WERI-Rb-1 (cell line): Measurements from ENCODE around the gene PLXNA4.

ENCODE experiments used
- DNase-seq: peaks from one replicate; pipeline ENCODE4 v3.0.0-alpha.2; 2020
- H3K27ac ChIP-seq: fragments of 250-450 bp; sonication (Bioruptor Pico); 2 replicates; pipeline ENCODE4 v1.5.1; 2020; ENCODE audit warnings: mild to moderate bottlenecking, moderate library complexity
- H3K27me3 ChIP-seq: fragments of 250-450 bp; sonication (Bioruptor Pico); 2 replicates; pipeline ENCODE4 v1.5.1; 2021; ENCODE audit warnings: mild to moderate bottlenecking, low read depth, moderate library complexity; ENCODE audit not compliant: insufficient read depth, severe bottlenecking
- H3K36me3 ChIP-seq: fragments of 250-450 bp; sonication (Bioruptor Pico); 2 replicates; pipeline ENCODE4 v1.5.1; 2020; ENCODE audit warnings: mild to moderate bottlenecking, moderate library complexity
- H3K4me3 ChIP-seq: 2 replicates; pipeline ENCODE4 v1.5.1; 2011; ENCODE audit warnings: low read depth, mild to moderate bottlenecking, control low read depth, low read length
- H3K9me3 ChIP-seq: fragments of 250-450 bp; sonication (Bioruptor Pico); 2 replicates; pipeline ENCODE4 v1.5.1; 2021; ENCODE audit warnings: mild to moderate bottlenecking, moderate library complexity; ENCODE audit not compliant: severe bottlenecking
- CTCF ChIP-seq: IDR thresholded peaks from 2 replicates; pipeline ENCODE4 v1.5.1; 2011; ENCODE audit warnings: low read depth, mild to moderate bottlenecking, control low read depth, inconsistent platforms, low read length

PLXNA4 gene

GRCh38 chr7:132154695-132155471, 421.4 kb downstream of the PLXNA4 start:
- Histone ChIP-seq H3K27ac (no peak overlapping the region), H3K9me3 (no peaks in the 10 kb centered on the region), H3K4me3 (no peak overlapping the region), H3K36me3 (no peaks in the 10 kb centered on the region), H3K27me3 (no peaks in the 10 kb centered on the region)
- DNase-seq, result no peak
- TF ChIP-seq CTCF, result no peak

- Histone ChIP-seq H3K36me3 (no peaks in the 10 kb centered on the region), H3K4me3 (no peak overlapping the region), H3K27me3 (no peaks in the 10 kb centered on the region), H3K9me3 (no peaks in the 10 kb centered on the region), H3K27ac (no peak overlapping the region)
- no peak for DNase-seq
- no peak for TF ChIP-seq CTCF
These were observed 422.0 kb downstream of the PLXNA4 start for GRCh38 chr7:132154248-132154647.

- no peak for TF ChIP-seq CTCF
- H3K36me3 ChIP-seq, result no peaks in the 10 kb centered on the region
- no peaks in the 10 kb centered on the region for H3K9me3 ChIP-seq
These were observed 424.0 kb downstream of the PLXNA4 start for GRCh38 chr7:132152131-132152889.

GRCh38 chr7:132150711-132151110, 425.6 kb downstream of the PLXNA4 start:
- Histone ChIP-seq H3K36me3 (no peaks in the 10 kb centered on the region), H3K4me3 (no peak overlapping the region), H3K27ac (no peak overlapping the region), H3K9me3 (no peaks in the 10 kb centered on the region), H3K27me3 (no peaks in the 10 kb centered on the region)
- no peak for DNase-seq
- no peak for TF ChIP-seq CTCF

More at GRCh38 chr7:132152131-132152889, 424.0 kb downstream of the PLXNA4 start:
- no peak overlapping the region for H3K27ac ChIP-seq
- H3K27me3 ChIP-seq, result no peaks in the 10 kb centered on the region
- DNase-seq, result no peak
- H3K4me3 ChIP-seq, result no peak overlapping the region

GRCh38 chr7:132149436-132150304, 426.6 kb downstream of the PLXNA4 start:
- no peaks in the 10 kb centered on the region for H3K27me3 ChIP-seq

More at GRCh38 chr7:132149436-132150304, 426.6 kb downstream of the PLXNA4 start:
- no peak for DNase-seq
- Histone ChIP-seq H3K36me3 (no peaks in the 10 kb centered on the region), H3K9me3 (no peaks in the 10 kb centered on the region), H3K27ac (no peak overlapping the region), H3K4me3 (no peak overlapping the region)
- no peak for TF ChIP-seq CTCF
